H1 (cell line): Measurements from ENCODE around the gene RAB1B. TPM values are rescaled to one million over a fixed set of nuclear protein-coding genes. Genes with fewer than 3 reads are reported as not detected.

ENCODE experiments used
- CTCF ChIA-PET: fragments of 300-600 bp; sonication (Branson Sonifier 250); formaldehyde crosslinking; loops from one replicate; lab custom pipeline; 2021; ENCODE audit not compliant: partially characterized antibody; lab: Charles Lee
- POLR2A ChIA-PET: fragments of 300-600 bp; sonication (Branson Sonifier 250); formaldehyde crosslinking; loops from one replicate; lab custom pipeline; 2021; ENCODE audit warnings: inconsistent platforms; ENCODE audit not compliant: partially characterized antibody; lab: Charles Lee
- DNase-seq, 2 experiments: peaks; one replicate each; pipeline versions ENCODE4 v3.0.0 to v3.0.0-alpha.2; 2010 to 2022; ENCODE audit warnings: low spot score in 2 of 2, low read depth in 1 of 2, mixed read lengths in 1 of 2
- FAIRE-seq: peaks from 2 replicates; lab custom pipeline; 2011; peaks lifted over from hg19 to GRCh38; lab: Jason Lieb, UNC
- H2AFZ ChIP-seq: 2 replicates; pipeline ENCODE4 v1.8.1; 2012; ENCODE audit warnings: low read length, inconsistent platforms
- H2AK5ac ChIP-seq: 2 replicates; pipeline ENCODE4 v1.6.1; 2013; ENCODE audit warnings: low read depth, low read length
- H2BK120ac ChIP-seq: replicated peaks from 2 replicates; pipeline ENCODE3; 2013; ENCODE audit warnings: low read depth, low read length, inconsistent platforms
- H2BK12ac ChIP-seq: 2 replicates; pipeline ENCODE4 v1.6.1; 2013; ENCODE audit warnings: low read depth, low read length
- H2BK15ac ChIP-seq: 2 replicates; pipeline ENCODE4 v1.6.1; 2013; ENCODE audit warnings: low read length
- H2BK20ac ChIP-seq: 2 replicates; pipeline ENCODE4 v1.6.1; 2013; ENCODE audit warnings: low read length
- H2BK5ac ChIP-seq: 2 replicates; pipeline ENCODE4 v1.6.1; 2013; ENCODE audit warnings: low read depth, low read length
- H3K14ac ChIP-seq: 2 replicates; pipeline ENCODE4 v1.6.1; 2013; ENCODE audit warnings: inconsistent platforms; ENCODE audit not compliant: insufficient read length
- H3K18ac ChIP-seq: 2 replicates; pipeline ENCODE4 v1.6.1; 2013; ENCODE audit warnings: low read length; ENCODE audit errors: extremely low read depth
- H3K23ac ChIP-seq: 2 replicates; pipeline ENCODE4 v1.6.1; 2013; ENCODE audit warnings: inconsistent platforms; ENCODE audit not compliant: insufficient read length
- H3K23me2 ChIP-seq: 2 replicates; pipeline ENCODE4 v1.6.1; 2013; ENCODE audit warnings: low read depth, low read length
- H3K27ac ChIP-seq: 2 replicates; pipeline ENCODE4 v1.6.1; 2011; ENCODE audit warnings: low read depth, low read length, inconsistent platforms
- H3K27me3 ChIP-seq, 4 experiments: replicated peaks in 1 of 4; 1 replicate in 1 of 4; 2 replicates in 3 of 4; pipeline versions ENCODE4 v1.6.1 to v1.8.1; 2011 to 2013; ENCODE audit warnings: low read length in 3 of 4, mild to moderate bottlenecking in 3 of 4, inconsistent platforms in 2 of 4, mixed read lengths in 2 of 4, moderate library complexity in 1 of 4; ENCODE audit not compliant: control insufficient read depth in 3 of 4, insufficient read depth in 3 of 4; ENCODE audit errors: extremely low read depth in 1 of 4
- H3K36me3 ChIP-seq, 4 experiments: 2 replicates each; pipeline versions ENCODE4 v1.6.1 to v1.8.1; 2011 to 2013; ENCODE audit warnings: mild to moderate bottlenecking in 4 of 4, low read length in 3 of 4, moderate library complexity in 2 of 4, control low read depth in 1 of 4, inconsistent platforms in 1 of 4; ENCODE audit not compliant: insufficient read depth in 4 of 4, control insufficient read depth in 2 of 4
- H3K4ac ChIP-seq: replicated peaks from 2 replicates; pipeline ENCODE3; 2013; ENCODE audit warnings: low read length, low read depth, mixed read lengths, inconsistent platforms; ENCODE audit not compliant: insufficient read length
- H3K4me1 ChIP-seq, 4 experiments: replicated peaks in 1 of 4; 1 replicate in 1 of 4; 2 replicates in 3 of 4; pipeline versions ENCODE4 v1.6.1 to v1.8.1; 2011 to 2013; ENCODE audit warnings: low read length in 3 of 4, inconsistent platforms in 2 of 4, mixed read lengths in 1 of 4; ENCODE audit not compliant: insufficient read depth in 4 of 4, control insufficient read depth in 3 of 4
- H3K4me2 ChIP-seq, 2 experiments: 2 replicates each; pipeline versions ENCODE4 v1.6.1 to v1.8.1; 2011 to 2013; ENCODE audit warnings: low read depth in 2 of 2, low read length in 2 of 2, control low read depth in 1 of 2, inconsistent platforms in 1 of 2, mild to moderate bottlenecking in 1 of 2; ENCODE audit not compliant: insufficient read depth in 1 of 2
- H3K4me3 ChIP-seq, 4 experiments: fragments of 200-600, 300-600 bp in 1 of 4; sonication (generic), shearing (Covaris generic), sonication (Bioruptor Twin) in 1 of 4; 2 replicates each; pipeline versions ENCODE4 v1.5.1 to v1.8.1; 2011 to 2016; ENCODE audit warnings: low read length in 4 of 4, low read depth in 3 of 4, control low read depth in 2 of 4, inconsistent platforms in 2 of 4, mild to moderate bottlenecking in 2 of 4, mixed read lengths in 1 of 4, moderate library complexity in 1 of 4; ENCODE audit not compliant: insufficient read depth in 2 of 4; ENCODE audit errors: extremely low read depth in 1 of 4
- H3K56ac ChIP-seq: replicated peaks from 2 replicates; pipeline ENCODE3; 2013; ENCODE audit warnings: low read depth, mild to moderate bottlenecking, mixed read lengths, low read length, inconsistent platforms; ENCODE audit not compliant: insufficient read length
- H3K79me1 ChIP-seq: 2 replicates; pipeline ENCODE4 v1.6.1; 2013; ENCODE audit warnings: low read depth, low read length, control low read depth
- H3K79me2 ChIP-seq, 2 experiments: 2 replicates each; pipeline versions ENCODE4 v1.6.1 to v1.8.1; 2012 to 2013; ENCODE audit warnings: low read length in 2 of 2, mild to moderate bottlenecking in 2 of 2, inconsistent platforms in 1 of 2; ENCODE audit not compliant: insufficient read depth in 2 of 2, control insufficient read depth in 1 of 2
- H3K9ac ChIP-seq, 4 experiments: replicated peaks in 1 of 4; 1 replicate in 1 of 4; 2 replicates in 3 of 4; pipeline versions ENCODE4 v1.6.1 to v1.8.1; 2011 to 2013; ENCODE audit warnings: low read depth in 3 of 4, low read length in 3 of 4, control low read depth in 2 of 4, mild to moderate bottlenecking in 2 of 4, moderate library complexity in 2 of 4, inconsistent platforms in 1 of 4; ENCODE audit errors: extremely low read depth in 1 of 4
- H3K9me3 ChIP-seq, 2 experiments: 2 replicates each; pipeline versions ENCODE4 v1.6.1 to v1.8.1; 2012 to 2013; ENCODE audit warnings: mild to moderate bottlenecking in 2 of 2, moderate library complexity in 2 of 2, control low read depth in 1 of 2, inconsistent platforms in 1 of 2, low read depth in 1 of 2, low read length in 1 of 2, mixed read lengths in 1 of 2; ENCODE audit not compliant: insufficient read depth in 2 of 2
- H4K20me1 ChIP-seq, 2 experiments: replicated peaks in 1 of 2; 2 replicates each; pipeline versions ENCODE3 to v1.8.1; 2011 to 2013; ENCODE audit warnings: inconsistent platforms in 2 of 2, low read length in 2 of 2, mild to moderate bottlenecking in 1 of 2; ENCODE audit not compliant: insufficient read depth in 2 of 2, control insufficient read depth in 1 of 2
- H4K5ac ChIP-seq: 2 replicates; pipeline ENCODE4 v1.6.1; 2013; ENCODE audit warnings: low read length, low read depth, mixed read lengths, inconsistent platforms; ENCODE audit not compliant: insufficient read length
- H4K8ac ChIP-seq: 2 replicates; pipeline ENCODE4 v1.8.0; 2013; ENCODE audit warnings: mild to moderate bottlenecking, moderate library complexity, low read length, inconsistent platforms; ENCODE audit not compliant: insufficient read depth; ENCODE audit errors: extremely low read depth
- H4K91ac ChIP-seq: replicated peaks from 2 replicates; pipeline ENCODE3; 2013; ENCODE audit warnings: low read length, mixed read lengths, inconsistent platforms; ENCODE audit not compliant: insufficient read length
- BACH1 ChIP-seq: IDR thresholded peaks from 2 replicates; pipeline ENCODE4 v1.6.1; 2012; ENCODE audit warnings: low read length, improper control_type of control experiment
- BRCA1 ChIP-seq: IDR thresholded peaks from 2 replicates; pipeline ENCODE4 v1.6.1; 2012; ENCODE audit warnings: low read depth, low read length, improper control_type of control experiment
- EGR1 ChIP-seq: IDR thresholded peaks from 2 replicates; pipeline ENCODE4 v1.6.1; 2011; ENCODE audit warnings: low read depth, low read length, borderline replicate concordance
- FOSL1 ChIP-seq: IDR thresholded peaks from 2 replicates; pipeline ENCODE4 v1.6.1; 2011; ENCODE audit warnings: mild to moderate bottlenecking, low read depth, low read length, moderate library complexity; ENCODE audit not compliant: insufficient read depth
- KDM5A ChIP-seq: fragments of 200-600 bp; IDR thresholded peaks from 2 replicates; pipeline ENCODE4 v1.7.1; 2012; ENCODE audit warnings: mild to moderate bottlenecking, low read length, inconsistent platforms, mixed read lengths
- PHF8 ChIP-seq: fragments of 200-600 bp; sonication (generic); conservative IDR thresholded peaks from 2 replicates; pipeline ENCODE4 v1.7.1; 2012; ENCODE audit warnings: low read depth, mild to moderate bottlenecking, inconsistent platforms, low read length, moderate library complexity
- POLR2A ChIP-seq, 2 experiments: IDR thresholded peaks; 1 replicate in 1 of 2; 2 replicates in 1 of 2; pipeline ENCODE4 v1.6.1; 2011; ENCODE audit warnings: low read depth in 2 of 2, low read length in 2 of 2, mild to moderate bottlenecking in 2 of 2; ENCODE audit errors: control extremely low read depth in 1 of 2
- RXRA ChIP-seq: IDR thresholded peaks from 2 replicates; pipeline ENCODE4 v1.6.1; 2011; ENCODE audit warnings: low read depth, mild to moderate bottlenecking, low read length, moderate library complexity; ENCODE audit not compliant: insufficient read depth
- SIRT6 ChIP-seq: IDR thresholded peaks from one replicate; pipeline ENCODE4 v1.7.1; 2012; ENCODE audit warnings: low read length, inconsistent platforms
- SP1 ChIP-seq: IDR thresholded peaks from 2 replicates; pipeline ENCODE4 v1.6.1; 2011; ENCODE audit warnings: low read depth, low read length
- SP2 ChIP-seq: IDR thresholded peaks from 2 replicates; pipeline ENCODE4 v1.6.1; 2012; ENCODE audit warnings: mild to moderate bottlenecking, low read length, inconsistent platforms
- SP4 ChIP-seq: IDR thresholded peaks from 2 replicates; pipeline ENCODE4 v1.6.1; 2012; ENCODE audit warnings: low read length, inconsistent platforms
- TAF1 ChIP-seq: IDR thresholded peaks from 2 replicates; pipeline ENCODE4 v1.6.1; 2011; ENCODE audit warnings: mild to moderate bottlenecking, low read depth, low read length
- TEAD4 ChIP-seq: IDR thresholded peaks from 2 replicates; pipeline ENCODE4 v1.6.1; 2012; ENCODE audit warnings: low read depth, low read length, inconsistent platforms, mixed read lengths
- USF2 ChIP-seq: IDR thresholded peaks from 2 replicates; pipeline ENCODE4 v1.6.1; 2011; ENCODE audit warnings: low read length, improper control_type of control experiment
- WGBS, 2 experiments: shearing (Covaris generic) in 1 of 2; methylation state at CpG; one replicate each; pipeline versions ENCODE4 v1.1.6 to v1.1.7; 2013 to 2015; ENCODE audit warnings: low lambda C conversion rate in 2 of 2, mixed read lengths in 2 of 2, inconsistent platforms in 1 of 2, low coverage in 1 of 2, missing lambda C conversion rate in 1 of 2; ENCODE audit not compliant: insufficient replicate concordance in 2 of 2, insufficient coverage in 1 of 2, insufficient read length in 1 of 2; ENCODE audit errors: extremely low coverage in 1 of 2, missing lambda C conversion rate in 1 of 2; 5-methylcytosine and 5-hydroxymethylcytosine counted together
- polyA plus RNA-seq, 7 experiments: library from polyadenylated mRNA; depleted of rRNA in 3 of 7; stranded (reverse) in 5 of 7; unstranded in 2 of 7; fragments of >200 nt in 5 of 7; fragments of 200-250 nt in 2 of 7; gene quantifications; 1 replicate in 5 of 7; 2 replicates in 1 of 7; 4 replicates in 1 of 7; pipeline versions ENCODE4 v1.2.1 to v1.2.3, GENCODE V29; 2011 to 2013; ENCODE audit warnings: missing spikeins in 2 of 7, mixed read lengths in 2 of 7
- total RNA-seq: library from RNA; stranded (reverse); fragmentation: NEBNext Ultra II Directional; extraction: Animal tissue kit (Norgen Biotek cat#: 25700); gene quantifications from 2 replicates; pipeline ENCODE4 v1.2.1, GENCODE V29; 2021

Gene RAB1B
- total and polyA plus RNA-seq, 2 of the 8 experiments (the other 6 are each of a cell fraction or from before 2014, with no cell fraction given): 100 to 217 TPM

- 85% methylated on average over 9 of the region's 9 CpGs; no CpG with 5 or more reads in 1 of the 2 experiments for WGBS, 2 experiments
- peaks cover 1% of the 10 kb centered on the region in 2 experiments for H4K20me1 ChIP-seq
- H3K79me1 ChIP-seq: no peaks in the 10 kb centered on the region
- ChIA-PET CTCF (interaction anchor here (0.7 to 10.1 kb wide), 31 partner anchors 8 to 442 kb away, joined by 3 to 123 read pairs (median 4); partner anchors contain the start of genes AP5B1 and YIF1A), POLR2A (interaction anchor here (0.7 to 1.7 kb wide), 4 partner anchors 30 to 151 kb away, joined by 3 to 4 read pairs (median 3); no protein-coding TSS in a partner anchor)
- H2AFZ ChIP-seq: no peak overlapping the region
- H3K56ac ChIP-seq: no peak overlapping the region
- H3K79me2 ChIP-seq: no peaks in the 10 kb centered on the region
- H3K9me3 ChIP-seq: no peaks in the 10 kb centered on the region
- no peak overlapping the region for H3K4me2 ChIP-seq
- H3K14ac ChIP-seq: no peak overlapping the region
- no peak overlapping the region for H3K18ac ChIP-seq
- no peak overlapping the region for H2BK15ac ChIP-seq
- H4K91ac ChIP-seq: no peak overlapping the region
- H2BK5ac ChIP-seq: no peak overlapping the region
- no peaks in the 10 kb centered on the region for H3K23me2 ChIP-seq
- H3K9ac ChIP-seq: no peak overlapping the region
- H3K4me1 ChIP-seq: peaks cover 0 to 2% (median 0%) of the 10 kb centered on the region in 4 experiments; a peak in 1 of 7 replicates
- H3K4me3 ChIP-seq: no peak overlapping the region
- no peak overlapping the region for H2BK12ac ChIP-seq
- H3K27me3 ChIP-seq: no peaks in the 10 kb centered on the region
- DNase-seq (no peak), FAIRE-seq (no peak)
- no peaks in the 10 kb centered on the region; a peak in 2 of 8 replicates for H3K36me3 ChIP-seq
- no peak overlapping the region for H4K5ac ChIP-seq
- no peak overlapping the region for H3K23ac ChIP-seq
- H3K27ac ChIP-seq: no peak overlapping the region
- no peak overlapping the region for H2BK120ac ChIP-seq
- no peak overlapping the region for H4K8ac ChIP-seq
- no peak overlapping the region for H2BK20ac ChIP-seq
- H2AK5ac ChIP-seq: no peak overlapping the region
- H3K4ac ChIP-seq: no peak overlapping the region
- no peak for TF ChIP-seq BRCA1
- no peak for TF ChIP-seq TEAD4
- TF ChIP-seq RXRA: no peak
- no peak for TF ChIP-seq SP4
- no peak for TF ChIP-seq SIRT6
- no peak for TF ChIP-seq TAF1
- TF ChIP-seq SP2: no peak
- TF ChIP-seq PHF8: no peak
- TF ChIP-seq EGR1: no peak
- no peak for TF ChIP-seq POLR2A (IDR thresholded peaks at IDR 0.05; ENCODE audit: control extremely low read depth in 1 of 2, low read depth in 2 of 2, low read length in 2 of 2)
- TF ChIP-seq SP1: no peak
- no peak for TF ChIP-seq USF2
- TF ChIP-seq BACH1: no peak
- TF ChIP-seq KDM5A: no peak
- TF ChIP-seq FOSL1: no peak
These were observed 46.7 kb upstream of the RAB1B start for GRCh38 chr11:66221726-66222236.
